ENCODE data around the gene LARP4.
"Not testable (repeated sequence)": the region's sequence is repeated elsewhere in the genome, so short reads cannot be mapped to it uniquely, and the experiment has no call there.

LARP4 gene

DNA sequence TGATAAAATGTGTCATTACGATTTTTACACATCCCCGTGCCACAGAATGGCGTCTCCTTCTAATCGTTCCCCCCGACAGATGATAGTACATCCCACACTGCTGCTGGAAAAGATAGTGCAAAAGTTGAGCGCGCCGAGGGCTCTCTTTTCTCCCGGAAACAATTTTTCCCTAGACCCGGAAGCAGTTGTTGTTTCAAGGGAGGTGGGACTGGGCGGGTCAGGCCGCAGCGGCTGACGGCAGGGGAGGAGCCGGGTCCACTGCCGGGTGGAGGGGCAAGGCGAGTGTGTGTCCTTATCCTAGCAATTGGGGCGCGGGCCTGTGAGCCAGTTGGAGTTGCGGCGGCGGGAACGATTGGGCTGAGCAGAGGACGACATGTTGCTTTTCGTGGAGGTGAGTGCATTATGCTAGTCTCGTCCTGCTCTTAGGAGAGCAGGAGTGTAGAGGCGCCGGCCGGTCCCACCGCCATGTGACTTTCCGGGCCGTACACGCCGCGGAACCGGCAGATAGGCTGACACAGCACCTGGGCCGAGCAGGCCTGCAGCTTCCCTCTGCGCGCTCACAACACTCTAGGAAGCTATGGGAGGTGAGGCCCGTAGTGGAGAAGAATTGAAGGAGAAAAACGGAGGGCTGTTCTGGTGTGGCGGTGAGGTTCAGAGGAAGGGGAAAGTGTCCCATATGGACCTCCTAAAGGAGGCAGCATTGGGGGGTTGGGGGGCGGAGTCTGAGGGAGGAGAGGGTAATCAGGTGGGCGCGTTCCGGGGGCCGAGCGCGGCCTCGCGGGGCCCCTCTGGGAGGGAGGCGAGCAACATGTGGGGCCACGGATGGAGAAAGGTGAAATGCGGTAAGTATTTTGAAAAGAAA, at the start of gene LARP4:
TSS of gene LARP4 (plus strand) at position 248 of the 862 bp plus-strand sequence. CDS start at position 374, 126 bp downstream.
- H3K4me1 ChIP-seq (ENCODE audit: insufficient read depth, low read length): 0 out of 2 replicates have a peak, but pooled peaks cover 8% of the 10 kb centered on the region
- H3K36me3 ChIP-seq (ENCODE audit: insufficient read depth, low read length): no peaks in the 10 kb centered on the region; the same call in 1 of the 2 replicates
- H3K9me3 ChIP-seq (ENCODE audit: control insufficient read depth, insufficient read depth, low read length): no peaks in the 10 kb centered on the region
- H3K9ac ChIP-seq (ENCODE audit: low read depth, low read length): peak within 1 kb of the TSS; percentile 99

DNA sequence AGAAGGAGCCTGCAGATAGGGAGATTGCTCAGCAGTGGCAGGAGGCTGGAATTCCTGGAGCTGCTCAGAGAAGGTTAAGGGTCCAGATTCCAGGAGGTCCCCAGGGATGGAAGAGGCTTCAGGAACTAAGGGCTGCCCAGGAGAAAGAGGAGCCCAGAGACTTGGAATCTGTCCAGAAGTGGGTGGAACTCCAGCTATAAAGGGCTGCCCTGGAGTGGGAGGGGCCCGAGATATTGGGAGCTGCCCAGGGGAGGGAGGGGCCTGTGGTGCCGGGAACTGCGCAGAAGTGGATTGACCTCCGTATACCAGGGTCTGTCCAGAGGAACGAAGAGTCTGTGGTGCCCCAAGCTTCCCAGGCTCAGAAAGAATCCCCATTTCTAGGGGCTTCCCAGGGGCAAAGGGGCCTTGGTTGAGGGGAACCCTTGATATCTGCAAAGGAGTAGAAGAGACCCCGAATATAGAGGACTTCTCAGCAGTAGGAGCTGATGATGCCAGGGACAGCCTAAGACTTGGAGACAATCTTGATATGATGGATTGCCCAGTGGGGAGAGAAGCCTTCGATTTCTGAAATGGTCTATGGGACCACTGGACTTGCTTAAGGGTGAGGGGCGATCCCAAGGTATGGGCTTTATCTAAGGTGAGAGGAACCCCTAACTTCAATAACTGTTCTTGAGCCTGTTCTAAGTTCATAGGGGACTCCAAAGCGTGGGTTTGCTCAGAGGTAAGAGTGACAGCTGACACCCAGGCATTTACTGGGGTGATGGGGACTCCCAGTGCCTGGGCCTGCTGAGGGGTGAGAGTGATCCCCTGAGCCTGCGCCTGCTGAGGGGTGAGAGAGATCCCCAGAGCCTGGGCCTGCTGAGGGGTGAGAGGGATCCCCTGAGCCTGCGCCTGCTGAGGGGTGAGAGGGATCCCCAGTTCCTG, 49.3 kb upstream of the LARP4 start:
- H3K9ac ChIP-seq (ENCODE audit: low read depth, low read length): no peak overlapping the region

DNA sequence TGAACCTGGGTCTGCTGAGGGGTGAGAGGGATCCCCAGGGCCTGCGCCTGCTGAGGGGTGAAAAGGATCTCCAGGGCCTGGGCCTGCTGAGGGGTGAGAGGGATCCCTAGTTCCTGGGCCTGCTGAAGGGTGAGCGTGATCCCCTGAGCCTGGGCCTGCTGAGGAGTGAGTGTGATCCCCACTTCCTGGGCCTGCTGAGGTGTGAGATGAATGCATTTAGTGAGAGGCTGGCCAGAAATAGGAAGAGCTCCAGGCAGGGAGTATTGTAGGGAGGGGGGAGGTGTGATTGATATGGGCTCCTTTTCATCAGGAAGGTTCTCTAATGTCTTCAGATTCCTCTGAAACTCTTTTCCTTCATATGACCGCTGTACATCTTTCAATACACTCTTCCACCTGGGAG, 47.3 kb upstream of the LARP4 start:
- Histone ChIP-seq H3K4me1 (ENCODE audit: insufficient read depth, low read length) (peaks cover 10% of the 10 kb centered on the region), H3K9me3 (ENCODE audit: control insufficient read depth, insufficient read depth, low read length) (no peaks in the 10 kb centered on the region), H3K36me3 (ENCODE audit: insufficient read depth, low read length) (no peaks in the 10 kb centered on the region), H3K9ac (ENCODE audit: low read depth, low read length) (no peak overlapping the region)

More for the DNA sequence above, 49.3 kb upstream of the LARP4 start:
- Histone ChIP-seq H3K36me3 (ENCODE audit: insufficient read depth, low read length) (no peaks in the 10 kb centered on the region), H3K9me3 (ENCODE audit: control insufficient read depth, insufficient read depth, low read length) (no peaks in the 10 kb centered on the region), H3K4me1 (ENCODE audit: insufficient read depth, low read length) (peaks cover 10% of the 10 kb centered on the region)

GRCh38 chr12:50353869-50354593, 46.7 kb upstream of the LARP4 start:
- Histone ChIP-seq H3K9me3 (ENCODE audit: control insufficient read depth, insufficient read depth, low read length) (no peaks in the 10 kb centered on the region), H3K9ac (ENCODE audit: low read depth, low read length) (no peak overlapping the region), H3K36me3 (ENCODE audit: insufficient read depth, low read length) (no peaks in the 10 kb centered on the region)

DNA sequence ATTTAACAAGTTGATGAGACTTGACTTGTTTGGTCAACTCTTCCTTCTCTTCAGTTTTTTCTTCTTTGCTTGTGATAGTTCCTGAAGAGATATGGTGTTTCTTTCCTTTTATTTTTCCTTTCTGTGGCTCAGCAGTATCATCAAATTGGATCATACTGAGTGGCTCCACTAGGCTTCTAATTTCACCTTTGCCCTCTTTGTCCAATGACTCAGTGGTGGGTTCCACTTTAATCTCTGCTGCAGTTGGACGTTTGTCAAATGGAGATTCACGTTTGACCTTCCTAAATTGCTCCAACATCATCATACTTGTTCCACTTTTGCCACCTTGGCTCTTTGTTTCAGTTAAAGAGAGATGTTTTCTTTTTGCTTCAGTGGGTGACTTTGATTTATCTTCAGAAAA, 45.8 kb upstream of the LARP4 start:
- Histone ChIP-seq H3K36me3 (ENCODE audit: insufficient read depth, low read length) (no peaks in the 10 kb centered on the region), H3K9me3 (ENCODE audit: control insufficient read depth, insufficient read depth, low read length) (no peaks in the 10 kb centered on the region), H3K9ac (ENCODE audit: low read depth, low read length) (no peak overlapping the region), H3K4me1 (ENCODE audit: insufficient read depth, low read length) (peaks cover 10% of the 10 kb centered on the region)

More at GRCh38 chr12:50353869-50354593, 46.7 kb upstream of the LARP4 start:
- H3K4me1 ChIP-seq (ENCODE audit: insufficient read depth, low read length): peaks cover 10% of the 10 kb centered on the region

GRCh38 chr12:50355365-50355764, 45.3 kb upstream of the LARP4 start:
- no peaks in the 10 kb centered on the region for H3K36me3 ChIP-seq (ENCODE audit: insufficient read depth, low read length)
- H3K9ac ChIP-seq (ENCODE audit: low read depth, low read length): no peak overlapping the region
- no peaks in the 10 kb centered on the region for H3K9me3 ChIP-seq (ENCODE audit: control insufficient read depth, insufficient read depth, low read length)
- peaks cover 10% of the 10 kb centered on the region for H3K4me1 ChIP-seq (ENCODE audit: insufficient read depth, low read length)

- no peaks in the 10 kb centered on the region for H3K4me1 ChIP-seq (ENCODE audit: insufficient read depth, low read length)
- no peak overlapping the region for H3K9ac ChIP-seq (ENCODE audit: low read depth, low read length)
- H3K9me3 ChIP-seq (ENCODE audit: control insufficient read depth, insufficient read depth, low read length): no peaks in the 10 kb centered on the region
- H3K36me3 ChIP-seq (ENCODE audit: insufficient read depth, low read length): no peaks in the 10 kb centered on the region
These were observed 38.0 kb upstream of the LARP4 start for GRCh38 chr12:50362671-50363070.

DNA sequence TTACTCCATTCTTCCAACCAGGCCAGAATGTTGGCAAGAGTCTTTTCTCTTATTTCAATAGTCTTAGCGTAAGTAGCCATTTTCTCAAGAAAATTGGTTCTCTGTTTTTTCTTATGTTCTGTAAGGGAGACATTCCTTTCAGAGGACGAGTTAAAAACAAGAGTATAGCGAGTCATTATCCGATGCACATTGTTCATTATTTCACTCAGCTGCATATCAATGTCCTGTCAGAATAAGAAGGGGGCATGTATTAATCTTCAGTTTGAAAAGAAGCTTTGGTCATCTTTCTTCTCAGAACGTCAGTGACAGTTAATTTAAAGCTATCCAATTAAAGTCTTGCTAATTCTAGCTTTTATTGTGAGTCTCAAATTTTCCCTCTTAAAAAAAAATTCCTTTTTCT, 37.5 kb upstream of the LARP4 start:
- Histone ChIP-seq H3K36me3 (ENCODE audit: insufficient read depth, low read length) (no peaks in the 10 kb centered on the region), H3K4me1 (ENCODE audit: insufficient read depth, low read length) (no peaks in the 10 kb centered on the region), H3K9me3 (ENCODE audit: control insufficient read depth, insufficient read depth, low read length) (no peaks in the 10 kb centered on the region)

GRCh38 chr12:50365709-50366406, 34.8 kb upstream of the LARP4 start:
- Histone ChIP-seq H3K4me1 (ENCODE audit: insufficient read depth, low read length) (no peaks in the 10 kb centered on the region), H3K9me3 (ENCODE audit: control insufficient read depth, insufficient read depth, low read length) (no peaks in the 10 kb centered on the region), H3K36me3 (ENCODE audit: insufficient read depth, low read length) (no peaks in the 10 kb centered on the region), H3K9ac (ENCODE audit: low read depth, low read length) (no peak overlapping the region)

More for the DNA sequence above, 37.5 kb upstream of the LARP4 start:
- no peak overlapping the region for H3K9ac ChIP-seq (ENCODE audit: low read depth, low read length)

DNA sequence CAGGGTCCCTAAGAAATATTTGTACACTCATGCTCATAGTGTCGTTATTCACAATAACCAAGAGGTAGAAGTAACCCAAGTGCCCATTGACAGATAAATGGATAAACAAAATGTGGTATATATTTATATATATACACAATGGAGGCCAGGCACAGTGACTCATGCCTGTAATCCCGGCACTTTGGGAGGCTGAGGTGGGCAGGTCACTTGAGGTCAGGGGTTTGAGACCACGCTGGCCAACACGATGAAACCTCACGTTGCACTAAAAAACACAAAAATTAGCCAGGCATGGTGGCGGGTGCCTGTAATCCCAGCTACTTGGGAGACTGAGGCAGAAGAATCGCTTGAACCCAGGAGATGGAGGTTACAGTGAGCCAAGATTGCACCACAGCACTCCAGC, 30.0 kb upstream of the LARP4 start:
- not testable (repeated sequence) for H3K4me1 ChIP-seq (ENCODE audit: insufficient read depth, low read length); H3K9ac ChIP-seq (ENCODE audit: low read depth, low read length); H3K9me3 ChIP-seq (ENCODE audit: control insufficient read depth, insufficient read depth, low read length); H3K36me3 ChIP-seq (ENCODE audit: insufficient read depth, low read length)

DNA sequence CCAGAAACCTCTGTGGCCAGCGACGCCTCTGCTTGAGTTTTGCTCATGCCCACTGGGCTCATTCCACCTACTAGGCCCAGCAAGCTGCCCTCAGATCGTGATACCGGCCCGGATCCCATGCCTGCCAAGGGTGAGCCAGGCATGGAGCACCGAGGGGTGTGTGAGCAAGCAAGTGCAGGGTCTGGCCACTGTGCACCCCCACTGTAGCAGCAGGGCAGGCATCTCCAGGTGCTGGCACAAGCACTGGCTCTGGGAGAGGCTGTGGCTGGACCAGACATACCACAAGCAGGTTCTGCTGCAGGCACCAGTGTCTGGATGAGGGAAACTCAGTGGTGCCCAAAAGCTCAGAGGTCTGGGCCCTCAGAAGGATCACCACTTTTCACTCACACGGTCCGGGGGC, 24.9 kb upstream of the LARP4 start:
- H3K9me3 ChIP-seq (ENCODE audit: control insufficient read depth, insufficient read depth, low read length): no peaks in the 10 kb centered on the region
- H3K9ac ChIP-seq (ENCODE audit: low read depth, low read length): no peak overlapping the region
- no peaks in the 10 kb centered on the region for H3K4me1 ChIP-seq (ENCODE audit: insufficient read depth, low read length)
- H3K36me3 ChIP-seq (ENCODE audit: insufficient read depth, low read length): no peaks in the 10 kb centered on the region

DNA sequence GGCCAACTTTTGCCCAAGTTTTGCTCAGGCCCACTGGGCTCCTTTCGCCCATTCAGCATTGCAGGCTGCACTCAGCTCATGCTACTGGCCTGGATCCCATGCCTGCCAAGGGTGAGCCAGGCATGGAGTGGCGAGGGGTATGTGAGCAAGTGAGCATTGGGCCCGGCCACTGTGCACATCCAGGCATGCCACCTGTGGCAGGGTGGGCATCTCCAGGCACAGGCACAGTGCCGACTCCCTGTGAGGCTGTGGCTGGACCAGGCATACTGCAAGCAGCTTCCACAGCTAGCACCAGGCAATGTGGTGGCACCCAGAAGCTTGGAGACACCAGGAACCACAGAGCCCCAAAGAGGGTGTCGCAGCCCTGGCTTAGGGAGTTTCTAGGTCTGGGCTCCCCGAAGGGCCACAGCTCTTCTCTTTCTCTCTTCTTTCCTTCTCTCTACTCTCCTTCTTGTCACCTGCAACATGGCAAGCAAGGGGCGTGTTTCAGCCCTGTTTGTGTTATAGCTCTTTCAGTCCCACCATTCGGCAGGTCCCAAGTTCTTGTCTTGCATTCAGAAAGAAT, 19.8 kb upstream of the LARP4 start:
- Histone ChIP-seq H3K9me3 (ENCODE audit: control insufficient read depth, insufficient read depth, low read length) (no peaks in the 10 kb centered on the region), H3K4me1 (ENCODE audit: insufficient read depth, low read length) (no peaks in the 10 kb centered on the region), H3K36me3 (ENCODE audit: insufficient read depth, low read length) (no peaks in the 10 kb centered on the region), H3K9ac (ENCODE audit: low read depth, low read length) (no peak overlapping the region)

GRCh38 chr12:50387487-50387886, 13.2 kb upstream of the LARP4 start:
- H3K4me1 ChIP-seq (ENCODE audit: insufficient read depth, low read length): peaks cover 20% of the 10 kb centered on the region
- peak overlapping the region; percentile 35; the same call in 1 of the 2 replicates for H3K9ac ChIP-seq (ENCODE audit: low read depth, low read length)
- H3K9me3 ChIP-seq (ENCODE audit: control insufficient read depth, insufficient read depth, low read length): no peaks in the 10 kb centered on the region
- no peaks in the 10 kb centered on the region for H3K36me3 ChIP-seq (ENCODE audit: insufficient read depth, low read length)
